Metanephros (tissue), 2 donors: Measurements from ENCODE around the gene QSER1. TPM values are rescaled to one million over a fixed set of nuclear protein-coding genes. Genes with fewer than 3 reads are reported as not detected.

Experiments
- small RNA-seq: library from RNA; depleted of rRNA; stranded (forward); fragments of <200 nt; gene quantifications from one replicate; pipeline ENCODE3, GENCODE V24; 2014; ENCODE audit warnings: low replicate concordance
- total RNA-seq: library from RNA; depleted of rRNA; stranded (reverse); fragments of >200 nt; gene quantifications from one replicate; pipeline ENCODE4 v1.2.3, GENCODE V29; 2014

Gene QSER1
- total RNA-seq, result 38.5 TPM

GRCh38 chr11:32892355-32893092 lies at the start of gene QSER1:
QSER1 (plus strand) TSS chr11:32892811; CDS start chr11:32893126, 315 bp downstream.

GRCh38 chr11:33015621-33016551 lies 123.3 kb downstream of the QSER1 start, which contains the start of gene DEPDC7:
DEPDC7 (plus strand) TSS chr11:33015878; CDS start chr11:33015956, 78 bp downstream.

Small RNAs within 50 kb of the gene (small RNA-seq; reads per million reads assigned to genes)
- gene RF00019, result not detected

Other genes with a start within 250 kb of the QSER1 start
- gene CCDC73, start 98.1 kb upstream of the QSER1 start, total RNA-seq, result 0.06 TPM
- 4.0 TPM for gene PRRG4, start 62.9 kb upstream of the QSER1 start, total RNA-seq
- gene DEPDC7, start 123.1 kb downstream of the QSER1 start, total RNA-seq, result 3.9 TPM
- 16.6 TPM for gene TCP11L1, start 146.8 kb downstream of the QSER1 start, total RNA-seq